ENCODE results near the gene DMC1.

GRCh38 chr22:38602166-38602565 is 32.2 kb upstream of the DMC1 start:
- TF ChIP-seq POLR2A (IDR thresholded peaks at IDR 0.05; ENCODE audit: low read length) (no peak), GATA1 (IDR thresholded peaks at IDR 0.05; ENCODE audit: low read depth, low read length) (no peak)

Data from erythroblast (primary cell).